Spleen (tissue), 11 donors: ENCODE data around the gene HOXA5. TPM values are rescaled to one million over a fixed set of nuclear protein-coding genes. Genes with fewer than 3 reads are reported as not detected.
A peak's percentile ranks its signal among the peaks of the same experiment; 100 is the strongest.

Source experiments
- DNase-seq: peaks from one replicate; pipeline ENCODE4 v3.0.0-alpha.2; 2020
- H3K27ac ChIP-seq, 8 donors: fragments of 200-600 bp; sonication (generic) in 7 of 8; 1 replicate in 4 of 8; 2 replicates in 4 of 8; pipeline versions ENCODE4 v1.5.0 to v1.8.0; 2016 to 2021; ENCODE audit warnings: inconsistent platforms in 4 of 8, mild to moderate bottlenecking in 4 of 8, moderate library complexity in 1 of 8
- H3K27me3 ChIP-seq, 7 donors: fragments of 200-600 bp; sonication (generic) in 6 of 7; replicated peaks in 1 of 7; 1 replicate in 4 of 7; 2 replicates in 3 of 7; pipeline versions ENCODE4 v1.5.0 to v1.8.0; 2016 to 2021; ENCODE audit warnings: inconsistent platforms in 3 of 7, mild to moderate bottlenecking in 1 of 7
- H3K36me3 ChIP-seq, 6 donors: fragments of 200-600 bp; sonication (generic) in 5 of 6; 1 replicate in 4 of 6; 2 replicates in 2 of 6; pipeline versions ENCODE4 v1.5.0 to v1.8.0; 2016 to 2021; ENCODE audit warnings: inconsistent platforms in 2 of 6
- H3K4me1 ChIP-seq, 6 donors: fragments of 200-600 bp; sonication (generic) in 5 of 6; 1 replicate in 3 of 6; 2 replicates in 3 of 6; pipeline versions ENCODE4 v1.5.0 to v1.8.0; 2016 to 2021; ENCODE audit warnings: inconsistent platforms in 3 of 6
- H3K4me3 ChIP-seq, 8 donors: fragments of 200-600 bp; sonication (generic) in 7 of 8; 1 replicate in 4 of 8; 2 replicates in 4 of 8; pipeline versions ENCODE4 v1.5.0 to v1.8.0; 2016 to 2021; ENCODE audit warnings: inconsistent platforms in 4 of 8, mild to moderate bottlenecking in 4 of 8, moderate library complexity in 2 of 8
- H3K9me3 ChIP-seq, 8 donors: fragments of 200-600 bp; sonication (generic) in 7 of 8; 1 replicate in 4 of 8; 2 replicates in 4 of 8; pipeline versions ENCODE4 v1.5.0 to v1.8.0; 2016 to 2021; ENCODE audit warnings: inconsistent platforms in 4 of 8
- CTCF ChIP-seq, 11 experiments: fragments of 200-600 bp in 7 of 11; fragments of 450-650 bp in 4 of 11; sonication (generic) in 4 of 11; IDR thresholded peaks in 8 of 11; conservative IDR thresholded peaks in 3 of 11; 1 replicate in 7 of 11; 2 replicates in 4 of 11; pipeline versions ENCODE4 v1.4.0 to v1.8.0; 2016 to 2021; ENCODE audit warnings: antibody characterized with exemption in 11 of 11, inconsistent platforms in 4 of 11, mild to moderate bottlenecking in 1 of 11
- POLR2A ChIP-seq, 3 donors: fragments of 450-650 bp; IDR thresholded peaks; one replicate each; pipeline ENCODE4 v1.5.1; 2017; ENCODE audit warnings: antibody characterized with exemption in 3 of 3, mild to moderate bottlenecking in 1 of 3
- POLR2AphosphoS5 ChIP-seq, 3 donors: sonication (generic); formaldehyde crosslinking; IDR thresholded peaks; one replicate each; pipeline ENCODE4 v1.5.1; 2017; ENCODE audit warnings: antibody characterized with exemption in 3 of 3
- WGBS, 5 donors: extraction: QIAGEN DNeasy Blood & Tissue Kit in 3 of 5; methylation state at CpG; one replicate each; pipeline versions ENCODE4 v1.1.5 to v1.1.7; 2013 to 2018; 5-methylcytosine and 5-hydroxymethylcytosine counted together
- intact Hi-C: fragments of 100-400 bp; cut with DNase I; formaldehyde crosslinking; loops from one replicate; pipeline ENCODE4 v1.15.0; 2023; ENCODE audit warnings: low total_unique reads
- polyA plus RNA-seq, 3 donors: library from polyadenylated mRNA; stranded (reverse); fragments of 200-250 nt; gene quantifications; one replicate each; pipeline ENCODE4 v1.2.1, GENCODE V29; 2013
- total RNA-seq, 7 donors: library from RNA; depleted of rRNA in 3 of 7; stranded (reverse); fragments of >200 nt in 3 of 7; fragmentation: NEBNext Ultra II Directional in 4 of 7; extraction: Animal tissue kit (Norgen Biotek cat#: 25700) in 4 of 7; gene quantifications; one replicate each; pipeline versions ENCODE4 v1.1.0 to v1.2.1, GENCODE V29; 2016 to 2021
- donor health status: healthy with polysubstance abuse.
- donor health status: DM: no; HTN: no; CAD: no; lungs with moderate emphysema.
- donor health status: DM: no; HTN: no; CAD: no.
- donor health status: Bipolar disorder and iron deficiency.
- donor health status: healthy.
- donor health status: DM: no; HTN: no; CAD: no.
- donor health status: DM: yes; HTN: yes; CAD: no.

Gene HOXA5
- total and polyA plus RNA-seq, 10 donors = 1.6 to 9.3 (median 3.3) TPM

GRCh38 chr7:27107391-27108381, 35.8 kb downstream of the HOXA5 start:
- H3K9me3 ChIP-seq = no peaks in the 10 kb centered on the region
- TF ChIP-seq CTCF (IDR thresholded peaks at IDR 0.05 in 8 of 11, conservative IDR thresholded peaks at IDR 0.05 in 3 of 11) (no peak), POLR2AphosphoS5 (IDR thresholded peaks at IDR 0.05) (no peak), POLR2A (IDR thresholded peaks at IDR 0.05) (no peak)
- H3K27ac ChIP-seq = peak overlapping the region; percentile 66 to 93 (median 86)
- peaks cover 0 to 84% (median 35%) of the 10 kb centered on the region in 6 donors for H3K4me1 ChIP-seq
- DNase-seq = no peak
- peak overlapping the region in 6 of 8 donors; percentile 13 to 62 (median 22) for H3K4me3 ChIP-seq
- H3K27me3 ChIP-seq = peaks cover 0 to 39% (median 7%) of the 10 kb centered on the region in 7 donors
- 65 to 82% (median 80%) methylated on average over 36 to 47 of the region's 47 CpGs for WGBS, 5 donors
- intact Hi-C loops = no loop called here
- no peaks in the 10 kb centered on the region for H3K36me3 ChIP-seq

GRCh38 chr7:27106901-27107240, 36.6 kb downstream of the HOXA5 start:
- no peak for DNase-seq
- intact Hi-C loops = no loop called here
- H3K4me3 ChIP-seq = peak overlapping the region in 6 of 8 donors; percentile 4 to 61 (median 24)

GRCh38 chr7:27106181-27106900, 37.1 kb downstream of the HOXA5 start:
- intact Hi-C loops = no loop called here
- whole genome bisulfite sequencing, 5 donors = 60 to 81% (median 73%) methylated on average over 20 to 44 of the region's 44 CpGs
- DNase-seq = no peak
- peaks cover 0 to 84% (median 36%) of the 10 kb centered on the region in 6 donors for H3K4me1 ChIP-seq
- H3K9me3 ChIP-seq = no peaks in the 10 kb centered on the region
- peak overlapping the region in 7 of 8 donors; percentile 4 to 61 (median 17) for H3K4me3 ChIP-seq
- H3K27me3 ChIP-seq = peaks cover 0 to 53% (median 12%) of the 10 kb centered on the region in 7 donors
- H3K27ac ChIP-seq = peak overlapping the region; percentile 66 to 93 (median 86)
- peaks cover 0 to 3% (median 0%) of the 10 kb centered on the region in 6 donors for H3K36me3 ChIP-seq
- TF ChIP-seq CTCF (IDR thresholded peaks at IDR 0.05 in 8 of 11, conservative IDR thresholded peaks at IDR 0.05 in 3 of 11) = no peak
- peak in 2 of 3 donors; percentile 53 to 54 for TF ChIP-seq POLR2AphosphoS5 (IDR thresholded peaks at IDR 0.05)
- peak in 1 of 3 donors; percentile 11 for TF ChIP-seq POLR2A (IDR thresholded peaks at IDR 0.05)

More at GRCh38 chr7:27106901-27107240, 36.6 kb downstream of the HOXA5 start:
- no peaks in the 10 kb centered on the region for H3K9me3 ChIP-seq
- peak overlapping the region; percentile 66 to 93 (median 86) for H3K27ac ChIP-seq
- H3K27me3 ChIP-seq = peaks cover 0 to 47% (median 11%) of the 10 kb centered on the region in 7 donors
- H3K36me3 ChIP-seq = no peaks in the 10 kb centered on the region
- TF ChIP-seq POLR2AphosphoS5 (IDR thresholded peaks at IDR 0.05) (no peak), CTCF (IDR thresholded peaks at IDR 0.05 in 8 of 11, conservative IDR thresholded peaks at IDR 0.05 in 3 of 11) (no peak), POLR2A (IDR thresholded peaks at IDR 0.05) (no peak)
- WGBS, 5 donors = 65 to 85% (median 71%) methylated on average over 14 of the region's 14 CpGs
- peaks cover 0 to 84% (median 34%) of the 10 kb centered on the region in 6 donors for H3K4me1 ChIP-seq
